HL-60 (cell line): ENCODE results near the gene PRX.

Experiments
- DNase-seq, 2 experiments: peaks; one replicate each; pipeline ENCODE4 v3.0.0-alpha.2; 2010 to 2020; ENCODE audit warnings: low read depth in 1 of 2, low spot score in 1 of 2
- H3K27ac ChIP-seq: fragments of 250-450 bp; sonication (Bioruptor Pico); replicated peaks from 2 replicates; pipeline ENCODE4 v1.5.1; 2020; ENCODE audit warnings: mild to moderate bottlenecking, moderate library complexity
- H3K27me3 ChIP-seq: fragments of 250-450 bp; sonication (Bioruptor Pico); 2 replicates; pipeline ENCODE4 v1.5.1; 2021; ENCODE audit warnings: mild to moderate bottlenecking, moderate library complexity; ENCODE audit not compliant: insufficient read depth, poor library complexity, severe bottlenecking
- H3K4me3 ChIP-seq: replicated peaks from 2 replicates; pipeline ENCODE4 v1.5.1; 2011; ENCODE audit warnings: mild to moderate bottlenecking, control low read depth, low read length; ENCODE audit not compliant: insufficient read depth
- CTCF ChIP-seq: IDR thresholded peaks from one replicate; pipeline ENCODE4 v1.5.1; 2011; ENCODE audit warnings: low read length, control low read depth, inconsistent platforms; ENCODE audit not compliant: insufficient read depth
- GABPA ChIP-seq: IDR thresholded peaks from 2 replicates; pipeline ENCODE4 v1.6.1; 2012; ENCODE audit warnings: low read depth
- POLR2AphosphoS5 ChIP-seq: IDR thresholded peaks from 2 replicates; pipeline ENCODE4 v1.6.1; 2012; ENCODE audit warnings: low read depth
- REST ChIP-seq: IDR thresholded peaks from 2 replicates; pipeline ENCODE4 v1.6.1; 2012; ENCODE audit warnings: low read depth; ENCODE audit not compliant: insufficient replicate concordance
- SPI1 ChIP-seq: IDR thresholded peaks from 2 replicates; pipeline ENCODE4 v1.6.1; 2012; ENCODE audit warnings: low read depth, mild to moderate bottlenecking, borderline replicate concordance

PRX gene

GRCh38 chr19:40443131-40443999 lies 30.2 kb upstream of the PRX start:
- H3K27me3 ChIP-seq: no peaks in the 10 kb centered on the region
- H3K27ac ChIP-seq: peak overlapping the region; percentile 83
- TF ChIP-seq GABPA: no peak
- TF ChIP-seq CTCF: no peak
- TF ChIP-seq POLR2AphosphoS5: no peak
- TF ChIP-seq SPI1: peak; percentile 3; the same call in 1 of the 2 replicates
- peak; percentile 98 to 100 for DNase-seq
- H3K4me3 ChIP-seq: peak overlapping the region; percentile 60

GRCh38 chr19:40442328-40443130 lies 29.4 kb upstream of the PRX start:
- no peaks in the 10 kb centered on the region for H3K27me3 ChIP-seq
- H3K4me3 ChIP-seq: peak overlapping the region; percentile 60
- no peak for DNase-seq
- TF ChIP-seq GABPA: no peak
- no peak for TF ChIP-seq CTCF
- TF ChIP-seq POLR2AphosphoS5: no peak
- H3K27ac ChIP-seq: peak overlapping the region; percentile 44

- Histone ChIP-seq H3K27me3 (no peaks in the 10 kb centered on the region), H3K4me3 (no peak overlapping the region), H3K27ac (no peak overlapping the region)
- no peak for DNase-seq
- TF ChIP-seq REST (no peak), SPI1 (no peak)
These were observed 28.6 kb upstream of the PRX start for GRCh38 chr19:40441719-40442253.

- H3K4me3 ChIP-seq: no peak overlapping the region
- no peak for DNase-seq
- H3K27me3 ChIP-seq: no peaks in the 10 kb centered on the region
- no peak overlapping the region for H3K27ac ChIP-seq
- TF ChIP-seq SPI1 (no peak), REST (no peak)
These were observed 25.1 kb upstream of the PRX start for GRCh38 chr19:40438284-40438683.
